ENCODE results near the gene RAD21L1.
"Not testable (repeated sequence)": the region's sequence is repeated elsewhere in the genome, so short reads cannot be mapped to it uniquely, and the experiment has no call there.

The RAD21L1 gene

DNA sequence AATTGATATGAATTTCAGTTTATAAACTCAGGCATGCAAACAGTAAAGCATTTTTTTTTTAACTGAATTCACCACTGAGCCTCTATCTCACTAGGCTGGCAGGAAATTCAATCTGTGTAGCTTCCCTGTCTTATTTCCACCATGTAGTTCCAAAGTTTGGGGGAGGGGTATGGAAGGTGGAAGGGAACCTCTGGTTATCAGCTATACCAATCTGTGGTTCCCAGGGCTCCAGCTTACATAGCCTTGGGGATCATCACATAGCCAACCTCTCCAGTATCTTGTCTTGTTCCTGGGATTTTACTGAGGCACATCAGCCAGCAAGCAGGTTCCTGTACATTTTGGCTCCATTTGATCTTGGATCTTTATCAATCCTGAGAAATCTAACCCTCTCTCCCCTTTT lies 15.6 kb downstream of the RAD21L1 start:
- Mint-ChIP-seq H3K36me3 (no peaks in the 10 kb centered on the region), H3K27ac (no peak overlapping the region), H3K4me3 (no peak overlapping the region), H3K9me3 (no peaks in the 10 kb centered on the region), H3K27me3 (no peaks in the 10 kb centered on the region), H3K4me1 (no peaks in the 10 kb centered on the region)

DNA sequence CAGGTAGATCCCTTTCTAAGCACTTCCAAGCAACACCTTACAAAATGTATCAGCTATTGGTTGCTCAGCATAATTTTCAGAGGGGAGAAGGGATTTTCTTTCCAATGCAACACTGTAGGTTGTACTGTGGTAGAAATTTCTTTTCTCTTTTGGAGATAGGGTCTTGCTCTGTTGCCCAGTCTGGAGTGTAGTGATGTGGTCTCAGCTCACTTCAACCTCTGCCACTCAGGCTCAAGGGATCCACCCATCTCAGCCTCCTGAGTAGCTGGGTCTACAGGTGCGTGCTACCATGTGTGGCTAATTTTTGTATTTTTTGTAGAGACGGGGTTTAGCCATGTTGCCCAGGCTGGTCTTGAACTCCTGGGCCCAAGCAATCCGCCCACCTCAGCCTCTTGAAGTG lies 16.3 kb downstream of the RAD21L1 start:
- Mint-ChIP-seq H3K4me3 (no peak overlapping the region), H3K4me1 (no peaks in the 10 kb centered on the region), H3K27me3 (no peaks in the 10 kb centered on the region), H3K27ac (no peak overlapping the region), H3K9me3 (no peaks in the 10 kb centered on the region), H3K36me3 (no peaks in the 10 kb centered on the region)

DNA sequence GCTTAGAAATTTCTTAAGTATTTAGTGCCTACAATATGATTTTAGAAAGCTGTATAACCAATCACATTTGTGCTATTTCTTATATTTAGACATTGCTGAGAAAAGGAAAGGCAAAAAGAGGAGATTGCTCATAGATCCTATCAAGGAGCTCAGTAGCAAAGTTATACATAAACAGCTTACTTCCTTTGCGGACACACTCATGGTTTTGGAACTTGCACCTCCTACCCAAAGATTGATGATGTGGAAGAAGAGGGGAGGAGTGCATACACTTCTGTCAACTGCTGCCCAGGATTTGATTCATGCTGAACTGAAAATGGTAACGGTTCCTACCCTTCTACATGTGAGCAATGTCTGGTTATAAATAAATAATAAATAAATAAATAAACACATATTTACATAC lies 16.7 kb downstream of the RAD21L1 start:
- H3K4me1 Mint-ChIP-seq = no peaks in the 10 kb centered on the region
- no peak overlapping the region for H3K4me3 Mint-ChIP-seq
- H3K27ac Mint-ChIP-seq = no peak overlapping the region
- no peaks in the 10 kb centered on the region for H3K9me3 Mint-ChIP-seq
- H3K27me3 Mint-ChIP-seq = no peaks in the 10 kb centered on the region
- no peaks in the 10 kb centered on the region for H3K36me3 Mint-ChIP-seq

DNA sequence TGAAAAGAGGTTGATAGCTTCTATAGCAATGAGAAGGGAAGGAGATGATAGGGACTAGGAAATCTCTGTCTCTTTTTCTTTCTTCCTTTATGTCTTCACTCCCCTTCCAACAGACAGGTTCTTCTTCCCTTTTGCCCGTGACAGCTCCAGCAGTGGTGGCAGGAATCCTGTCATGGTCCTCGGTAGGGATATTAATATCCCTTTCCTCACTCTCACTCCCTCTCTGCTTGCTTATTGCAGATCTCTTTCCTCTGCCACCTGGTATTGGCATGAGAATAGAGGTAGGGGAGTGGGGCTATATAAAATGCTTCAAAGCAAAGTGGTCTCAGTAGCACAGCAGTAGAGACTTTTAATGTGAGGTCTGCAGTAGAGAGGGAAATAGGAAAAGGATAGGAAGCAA lies 19.7 kb downstream of the RAD21L1 start:
- H3K36me3 Mint-ChIP-seq = no peaks in the 10 kb centered on the region
- H3K4me3 Mint-ChIP-seq = no peak overlapping the region
- H3K27ac Mint-ChIP-seq = no peak overlapping the region
- no peaks in the 10 kb centered on the region for H3K9me3 Mint-ChIP-seq
- no peaks in the 10 kb centered on the region for H3K27me3 Mint-ChIP-seq
- H3K4me1 Mint-ChIP-seq = peaks cover 3% of the 10 kb centered on the region

DNA sequence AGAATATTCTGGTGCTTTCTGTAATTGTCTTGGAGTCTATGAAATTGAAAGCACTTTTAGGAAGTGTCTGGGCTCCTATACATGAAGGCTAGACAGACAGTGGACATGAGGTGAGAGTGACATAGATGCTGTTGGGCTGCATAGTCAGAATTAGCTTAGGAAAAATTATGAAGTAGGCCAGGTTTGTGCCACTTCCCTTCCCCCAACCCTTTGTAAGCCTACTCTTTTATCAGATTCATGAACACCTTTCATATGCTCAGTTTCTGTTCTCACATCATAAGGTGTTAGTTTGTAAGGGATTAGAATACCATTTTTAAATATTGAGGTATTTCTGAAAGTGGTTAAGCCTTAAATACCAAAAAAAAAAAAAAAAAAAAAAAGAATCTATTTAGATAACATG lies 21.8 kb downstream of the RAD21L1 start:
- Mint-ChIP-seq H3K27me3 (no peaks in the 10 kb centered on the region), H3K4me1 (peaks cover 19% of the 10 kb centered on the region), H3K36me3 (no peaks in the 10 kb centered on the region), H3K27ac (no peak overlapping the region), H3K4me3 (no peak overlapping the region), H3K9me3 (no peaks in the 10 kb centered on the region)

DNA sequence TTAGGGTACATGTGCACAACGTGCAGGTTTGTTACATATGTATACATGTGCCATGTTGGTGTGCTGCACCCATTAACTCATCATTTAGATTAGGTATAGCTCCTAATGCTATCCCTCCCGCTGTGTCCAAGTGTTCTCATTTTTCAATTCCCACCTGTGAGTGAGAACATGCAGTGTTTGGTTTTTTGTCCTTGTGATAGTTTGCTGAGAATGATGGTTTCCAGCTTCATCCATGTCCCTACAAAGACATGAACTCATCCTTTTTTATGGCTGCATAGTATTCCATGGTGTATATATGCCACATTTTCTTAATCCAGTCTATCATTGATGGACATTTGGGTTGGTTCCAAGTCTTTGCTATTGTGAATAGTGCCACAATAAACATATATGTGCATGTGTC lies 24.4 kb downstream of the RAD21L1 start:
- not testable (repeated sequence) for H3K27ac Mint-ChIP-seq, H3K36me3 Mint-ChIP-seq, H3K9me3 Mint-ChIP-seq, H3K27me3 Mint-ChIP-seq, H3K4me3 Mint-ChIP-seq
- peaks cover 19% of the 10 kb centered on the region for H3K4me1 Mint-ChIP-seq

DNA sequence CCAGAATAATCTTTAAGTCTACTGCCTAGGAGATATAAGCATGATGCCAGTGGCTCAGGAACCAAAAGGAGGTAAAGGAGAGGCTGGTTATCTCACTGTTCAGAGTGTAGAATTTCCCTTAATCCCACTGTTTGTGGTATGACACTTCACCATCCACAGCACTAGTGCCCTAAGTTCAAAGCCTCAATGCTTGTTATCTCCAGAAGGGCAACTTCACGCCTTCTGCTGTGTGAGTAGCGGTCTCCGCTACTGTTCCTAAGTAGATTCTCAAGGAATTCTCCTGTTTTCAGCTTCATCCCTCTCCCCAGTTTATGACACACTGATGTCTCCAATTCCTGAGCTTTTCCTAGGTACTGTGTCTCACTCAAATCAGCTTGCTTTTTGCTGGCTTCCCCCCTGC lies 26.6 kb downstream of the RAD21L1 start:
- Mint-ChIP-seq H3K36me3 (no peaks in the 10 kb centered on the region), H3K9me3 (no peaks in the 10 kb centered on the region), H3K27ac (no peak overlapping the region), H3K4me1 (peaks cover 22% of the 10 kb centered on the region), H3K4me3 (no peak overlapping the region), H3K27me3 (no peaks in the 10 kb centered on the region)

DNA sequence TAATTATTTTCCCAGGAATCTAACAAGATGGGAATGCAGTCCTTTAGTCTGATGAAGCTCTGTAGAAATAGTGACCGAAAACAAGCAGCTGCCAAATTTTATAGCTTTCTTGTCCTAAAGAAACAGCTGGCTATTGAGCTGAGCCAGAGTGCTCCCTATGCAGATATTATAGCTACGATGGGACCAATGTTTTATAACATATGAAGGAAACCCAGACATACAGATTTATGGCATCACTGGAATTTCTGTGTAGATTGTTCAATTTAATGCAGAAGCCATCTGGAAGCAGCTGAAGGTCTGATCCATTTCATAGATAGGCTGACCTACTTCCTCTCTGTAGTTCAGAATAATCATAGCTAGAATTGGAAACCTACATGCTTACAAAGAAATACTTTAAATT lies 28.4 kb downstream of the RAD21L1 start:
- Mint-ChIP-seq H3K4me3 (no peak overlapping the region), H3K27me3 (no peaks in the 10 kb centered on the region), H3K36me3 (no peaks in the 10 kb centered on the region), H3K4me1 (peaks cover 19% of the 10 kb centered on the region), H3K9me3 (no peaks in the 10 kb centered on the region), H3K27ac (no peak overlapping the region)

DNA sequence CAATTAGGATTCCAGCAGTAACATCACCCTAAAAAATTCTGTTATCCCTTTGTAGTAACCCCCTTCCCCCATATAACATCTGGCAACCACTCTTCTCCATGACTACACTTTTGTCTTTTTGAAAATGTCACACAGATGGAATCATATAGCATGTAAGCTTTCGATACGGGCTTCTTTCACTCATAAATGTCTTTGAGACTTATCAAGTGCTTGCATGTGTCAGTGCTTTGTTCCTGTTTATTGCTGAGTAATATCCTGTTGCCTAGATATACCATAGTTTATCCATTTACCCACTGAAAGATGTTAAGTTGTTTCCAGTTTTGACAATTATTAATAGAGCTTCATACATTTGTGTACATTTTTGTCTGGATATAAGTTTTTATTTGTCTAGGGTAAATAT lies 29.8 kb downstream of the RAD21L1 start:
- Mint-ChIP-seq H3K36me3 (no peaks in the 10 kb centered on the region), H3K27me3 (no peaks in the 10 kb centered on the region), H3K4me3 (no peak overlapping the region), H3K9me3 (no peaks in the 10 kb centered on the region), H3K4me1 (peaks cover 19% of the 10 kb centered on the region), H3K27ac (no peak overlapping the region)

DNA sequence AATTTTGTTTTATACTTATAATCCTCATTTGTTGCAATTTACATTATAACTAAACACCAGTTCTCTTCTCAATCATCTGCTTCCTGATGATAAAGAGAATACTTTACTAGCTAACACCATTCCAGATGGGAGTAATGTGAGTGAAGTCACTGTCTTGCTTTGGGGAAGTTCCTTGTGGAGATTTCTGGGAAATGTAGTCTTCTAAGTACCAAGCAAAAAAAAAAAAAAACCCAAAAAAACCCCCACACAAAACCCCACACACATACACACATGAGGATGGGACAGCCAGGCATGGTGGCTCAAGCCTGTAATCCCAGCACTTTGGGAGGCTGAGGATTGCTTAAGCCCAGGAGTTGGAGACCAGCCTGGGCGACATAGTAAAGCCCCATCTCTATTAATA lies 38.0 kb downstream of the RAD21L1 start:
- no peaks in the 10 kb centered on the region for H3K9me3 Mint-ChIP-seq
- H3K36me3 Mint-ChIP-seq = peaks cover 2% of the 10 kb centered on the region
- peaks cover 56% of the 10 kb centered on the region for H3K4me1 Mint-ChIP-seq
- H3K4me3 Mint-ChIP-seq = peak overlapping the region; percentile 47
- H3K27me3 Mint-ChIP-seq = no peaks in the 10 kb centered on the region
- H3K27ac Mint-ChIP-seq = no peak overlapping the region

DNA sequence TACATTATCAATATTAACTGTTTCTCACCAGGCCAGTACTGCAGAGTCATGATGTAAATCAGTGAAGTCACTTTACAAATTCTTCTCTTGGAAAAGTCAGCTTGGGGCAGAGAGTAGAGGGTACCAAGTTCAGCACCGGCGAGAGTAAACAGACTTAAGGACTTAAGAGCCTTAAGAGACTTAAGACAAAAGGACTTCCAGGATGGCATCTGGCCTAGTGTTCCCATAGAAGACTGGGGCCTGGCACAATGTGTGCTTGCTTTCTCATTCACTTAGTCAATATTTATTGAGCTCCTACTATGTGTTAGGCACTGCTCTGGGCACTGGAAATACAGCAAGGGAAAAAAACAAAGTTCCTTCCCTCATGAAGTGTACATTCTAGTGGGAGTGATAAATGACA lies 38.9 kb downstream of the RAD21L1 start:
- Mint-ChIP-seq H3K27ac (peak overlapping the region; percentile 89), H3K9me3 (no peaks in the 10 kb centered on the region), H3K27me3 (no peaks in the 10 kb centered on the region), H3K4me3 (peak overlapping the region; percentile 93), H3K4me1 (peaks cover 65% of the 10 kb centered on the region), H3K36me3 (peaks cover 2% of the 10 kb centered on the region)

DNA sequence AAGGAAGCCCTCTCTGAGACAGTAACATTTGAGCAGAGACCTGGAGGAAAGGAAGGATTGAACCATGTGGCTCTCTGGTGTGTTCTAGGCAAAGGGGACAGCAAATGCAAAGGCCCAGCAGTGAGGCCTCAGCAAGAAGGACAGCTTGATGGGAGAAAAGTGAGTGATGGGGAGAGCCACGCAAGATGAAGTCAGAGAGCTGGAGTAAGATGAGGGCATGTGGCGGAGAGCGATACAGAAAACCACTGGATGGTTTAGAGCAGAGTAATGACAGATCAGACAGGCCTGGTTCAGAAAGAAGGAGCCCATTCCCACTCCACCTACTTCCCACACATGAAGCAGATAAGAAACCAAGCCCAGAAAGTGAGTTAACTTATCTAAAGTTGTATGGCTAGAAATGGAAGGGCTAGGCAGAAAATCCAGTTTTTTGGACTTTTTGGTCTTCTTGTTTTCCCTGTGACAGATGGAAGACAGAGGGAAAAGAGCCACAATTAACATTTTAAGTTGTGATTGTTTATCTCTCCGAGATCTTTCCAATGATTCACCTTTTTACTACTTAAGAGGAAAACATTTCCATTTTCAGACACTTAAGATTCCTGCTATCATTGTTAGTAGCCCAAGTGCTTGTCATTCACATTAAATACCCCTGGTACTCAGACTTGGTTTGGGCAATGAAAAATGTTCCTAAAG lies 39.5 kb downstream of the RAD21L1 start:
- Mint-ChIP-seq H3K36me3 (peaks cover 2% of the 10 kb centered on the region), H3K9me3 (no peaks in the 10 kb centered on the region), H3K27me3 (no peaks in the 10 kb centered on the region), H3K4me3 (peak overlapping the region; percentile 93), H3K4me1 (peaks cover 71% of the 10 kb centered on the region), H3K27ac (peak overlapping the region; percentile 97)

DNA sequence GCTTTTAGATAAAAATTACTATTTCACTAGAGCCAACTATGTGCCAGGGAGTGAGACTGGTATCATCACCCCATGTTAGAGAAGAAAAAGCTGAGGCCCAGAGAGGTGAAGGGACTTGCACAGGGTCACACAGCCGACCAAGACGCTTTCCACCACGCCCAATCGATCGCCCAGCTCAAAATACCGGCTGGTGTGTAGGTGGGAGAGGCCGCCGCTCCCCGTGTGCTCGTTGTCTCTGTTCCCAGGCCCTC lies 40.0 kb downstream of the RAD21L1 start:
- Mint-ChIP-seq H3K4me1 (peaks cover 75% of the 10 kb centered on the region), H3K36me3 (peaks cover 2% of the 10 kb centered on the region), H3K4me3 (peak overlapping the region; percentile 93), H3K27ac (peak overlapping the region; percentile 97), H3K9me3 (no peaks in the 10 kb centered on the region), H3K27me3 (no peaks in the 10 kb centered on the region)

DNA sequence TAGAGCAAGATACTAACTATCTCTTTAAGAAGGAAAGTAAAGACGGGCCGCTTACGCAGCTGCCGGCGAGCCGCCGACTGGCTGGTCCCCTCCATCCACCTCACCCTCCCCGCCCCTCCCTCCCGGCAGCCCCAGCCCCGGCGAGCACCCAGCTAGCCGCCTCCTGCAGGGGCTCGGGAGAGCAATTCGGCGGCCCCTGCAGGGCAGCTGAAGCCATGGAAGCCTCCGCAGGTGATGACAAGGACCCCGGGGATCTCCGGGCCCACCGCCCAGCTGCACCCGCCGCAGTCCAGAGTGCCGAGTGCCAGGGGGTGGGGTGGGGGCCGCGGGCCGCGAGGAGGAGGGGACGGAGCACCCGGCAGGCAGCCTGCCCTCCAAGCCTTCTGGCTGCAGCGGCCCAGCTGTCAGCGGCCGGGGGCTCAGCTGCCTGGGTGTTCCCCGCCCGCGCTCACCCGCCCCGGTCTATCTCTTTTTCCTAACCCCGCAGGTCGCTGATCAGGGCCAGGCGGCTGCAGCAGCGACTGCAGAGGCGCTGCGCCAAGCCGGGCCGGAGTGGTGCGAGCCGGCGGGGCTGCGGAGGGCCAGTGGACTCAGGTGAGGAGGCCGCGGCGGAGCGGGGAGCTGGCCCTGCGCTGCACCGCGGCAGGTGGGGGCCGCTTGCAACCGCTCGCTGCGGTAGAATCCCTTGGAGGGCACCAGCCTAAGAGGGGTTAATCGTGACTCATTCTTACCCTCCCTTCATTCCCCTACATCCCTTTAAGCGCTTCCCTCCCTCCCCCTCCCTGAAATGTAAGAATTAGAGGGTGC lies 40.5 kb downstream of the RAD21L1 start, which contains the start of gene SNPH:
Gene SNPH, plus strand, starts transcription at position 128 of the 807 bp plus-strand sequence. CDS start 29,946 bp downstream, outside the sequence.
- Mint-ChIP-seq H3K27me3 (no peaks in the 10 kb centered on the region), H3K4me3 (peak within 1 kb of the TSS; percentile 93), H3K27ac (peak within 1 kb of the TSS; percentile 97), H3K4me1 (peaks cover 80% of the 10 kb centered on the region), H3K36me3 (peaks cover 2% of the 10 kb centered on the region), H3K9me3 (no peaks in the 10 kb centered on the region)

DNA sequence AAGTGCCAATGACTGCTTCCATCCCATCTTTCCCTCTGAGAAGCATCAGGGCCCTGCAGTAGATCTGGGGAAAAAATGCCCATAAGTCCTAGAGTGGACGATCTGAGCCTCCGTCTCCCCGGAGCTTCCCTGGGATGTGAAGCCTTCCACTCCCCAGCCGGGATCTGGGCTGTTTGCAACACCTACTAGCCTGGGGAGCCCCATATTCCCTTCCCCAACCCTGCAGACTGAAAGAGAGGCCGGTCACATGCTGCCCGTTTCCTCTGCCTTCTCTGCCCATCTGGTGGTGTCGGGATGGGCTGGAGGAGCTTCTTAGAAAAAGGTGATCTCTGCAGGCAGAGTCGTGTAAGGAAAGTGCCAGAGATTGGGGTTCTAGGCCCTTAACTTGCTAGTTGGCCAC lies 41.3 kb downstream of the RAD21L1 start:
- no peaks in the 10 kb centered on the region for H3K27me3 Mint-ChIP-seq
- H3K4me1 Mint-ChIP-seq = peaks cover 88% of the 10 kb centered on the region
- peak overlapping the region; percentile 78 for H3K4me3 Mint-ChIP-seq
- peaks cover 2% of the 10 kb centered on the region for H3K36me3 Mint-ChIP-seq
- peak overlapping the region; percentile 59 for H3K27ac Mint-ChIP-seq
- no peaks in the 10 kb centered on the region for H3K9me3 Mint-ChIP-seq

DNA sequence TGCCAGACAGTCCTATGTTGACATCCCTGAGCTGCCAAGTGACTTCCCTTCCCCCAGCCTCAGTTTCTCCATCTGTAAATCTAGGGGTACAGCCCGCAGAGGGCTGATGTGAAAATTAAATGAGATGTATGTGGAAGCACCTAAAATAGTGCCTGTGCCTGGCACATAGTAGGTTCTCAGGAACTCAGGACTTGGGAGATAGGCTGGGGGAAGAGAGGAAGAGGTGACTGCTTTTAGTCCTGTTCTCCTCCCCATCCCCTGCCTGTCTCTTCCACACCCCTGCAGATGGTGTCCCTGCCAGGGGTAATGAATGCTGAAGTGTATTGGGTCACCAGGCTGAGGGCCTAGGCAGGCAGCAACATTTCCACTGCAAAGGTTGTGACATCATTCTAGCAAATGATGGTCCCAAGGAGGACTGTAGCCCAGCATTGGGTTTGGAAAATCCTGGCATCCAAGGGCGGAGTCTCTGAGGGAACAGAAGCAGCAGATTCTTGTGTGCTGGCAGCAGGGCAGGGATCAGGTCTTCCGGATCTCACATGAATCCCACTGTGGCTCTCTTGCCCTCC lies 42.0 kb downstream of the RAD21L1 start:
- peak overlapping the region; percentile 78 for H3K4me3 Mint-ChIP-seq
- no peaks in the 10 kb centered on the region for H3K27me3 Mint-ChIP-seq
- H3K27ac Mint-ChIP-seq = no peak overlapping the region
- H3K36me3 Mint-ChIP-seq = no peaks in the 10 kb centered on the region
- H3K9me3 Mint-ChIP-seq = no peaks in the 10 kb centered on the region
- H3K4me1 Mint-ChIP-seq = peaks cover 90% of the 10 kb centered on the region

All from activated naive CD4-positive, alpha-beta T cell treated with anti-CD3 and anti-CD28 coated beads, Interleukin-2, amount 50 U/mL, for 24 hours (primary cell).